B cell (primary cell): ENCODE results near the gene KRT80. TPM values are rescaled to one million over a fixed set of nuclear protein-coding genes. Genes with fewer than 3 reads are reported as not detected.

Experiments used
- ATAC-seq: fragments of 200-7000 bp; cut with Tn5 transposase; one replicate; pipeline ENCODE4 v1.10.0; 2021; ENCODE audit warnings: low read depth, mild to moderate bottlenecking, moderate number of reproducible peaks, moderate library complexity
- CTCF ChIA-PET: fragments of 350-600 bp; sonication (Branson Sonifier 250); formaldehyde crosslinking; loops from one replicate; lab custom pipeline; 2021; ENCODE audit warnings: antibody characterized with exemption, inconsistent platforms; lab: Charles Lee
- POLR2A ChIA-PET: fragments of 350-600 bp; sonication (Branson Sonifier 250); formaldehyde crosslinking; loops from one replicate; lab custom pipeline; 2021; ENCODE audit warnings: antibody characterized with exemption; lab: Charles Lee
- DNase-seq: peaks from one replicate; pipeline ENCODE4 v3.0.0; 2013
- H2AFZ ChIP-seq: 2 replicates; pipeline ENCODE4 v1.6.1; 2012; ENCODE audit warnings: mild to moderate bottlenecking, low read depth, low read length; ENCODE audit not compliant: insufficient read depth, poor library complexity, severe bottlenecking
- H3K27ac ChIP-seq, 2 donors: 1 replicate in 1 of 2; 2 replicates in 1 of 2; pipeline ENCODE4 v1.5.1; 2012 to 2013; ENCODE audit warnings: low read length in 2 of 2, mild to moderate bottlenecking in 2 of 2, moderate library complexity in 1 of 2
- H3K27me3 ChIP-seq, 4 experiments: fragments of 200-600 bp in 1 of 4; sonication (generic) in 1 of 4; replicated peaks in 1 of 4; 1 replicate in 2 of 4; 2 replicates in 2 of 4; pipeline versions ENCODE4 v1.6.1 to v1.7.0; 2013 to 2016; ENCODE audit warnings: low read length in 3 of 4, mild to moderate bottlenecking in 2 of 4, mixed read lengths in 1 of 4, moderate library complexity in 1 of 4; ENCODE audit not compliant: insufficient read depth in 4 of 4, control insufficient read depth in 3 of 4; ENCODE audit errors: control extremely low read depth in 1 of 4
- H3K36me3 ChIP-seq, 2 experiments: replicated peaks in 1 of 2; 1 replicate in 1 of 2; 2 replicates in 1 of 2; pipeline versions ENCODE4 v1.6.1 to v1.7.1; 2013; ENCODE audit warnings: low read length in 1 of 2; ENCODE audit not compliant: insufficient read depth in 2 of 2, control insufficient read depth in 1 of 2; ENCODE audit errors: control extremely low read depth in 1 of 2, extremely low read depth in 1 of 2
- H3K4me1 ChIP-seq, 2 donors: fragments of 200-600 bp in 1 of 2; sonication (generic) in 1 of 2; 1 replicate in 1 of 2; 2 replicates in 1 of 2; pipeline versions ENCODE4 v1.5.1 to v1.6.1; 2013 to 2017; ENCODE audit warnings: low read length in 2 of 2; ENCODE audit not compliant: control insufficient read depth in 2 of 2, insufficient read depth in 2 of 2
- H3K4me2 ChIP-seq: replicated peaks from 2 replicates; pipeline ENCODE3; 2012; ENCODE audit warnings: mild to moderate bottlenecking, low read depth, low read length; ENCODE audit not compliant: poor library complexity, severe bottlenecking
- H3K4me3 ChIP-seq, 5 experiments: fragments of 200-600 bp in 1 of 5; sonication (generic) in 1 of 5; 1 replicate in 3 of 5; 2 replicates in 2 of 5; pipeline versions ENCODE4 v1.5.1 to v1.7.0; 2011 to 2016; ENCODE audit warnings: low read length in 4 of 5, mild to moderate bottlenecking in 4 of 5, low read depth in 2 of 5, control low read depth in 1 of 5, moderate library complexity in 1 of 5; ENCODE audit not compliant: insufficient read depth in 1 of 5; ENCODE audit errors: control extremely low read depth in 1 of 5, extremely low read depth in 1 of 5
- H3K79me2 ChIP-seq: fragments of 200-600 bp; sonication (generic); one replicate; pipeline ENCODE4 v1.6.0; 2016; ENCODE audit warnings: low read length; ENCODE audit not compliant: control insufficient read depth, insufficient read depth
- H3K9ac ChIP-seq: fragments of 200-600 bp; sonication (generic); 2 replicates; pipeline ENCODE4 v1.6.1; 2017; ENCODE audit warnings: mild to moderate bottlenecking, low read length, moderate library complexity
- H3K9me3 ChIP-seq, 3 donors: one replicate each; pipeline versions ENCODE4 v1.6.1 to v1.7.1; 2013; ENCODE audit warnings: low read length in 2 of 3; ENCODE audit not compliant: control insufficient read depth in 2 of 3, insufficient read depth in 1 of 3; ENCODE audit errors: control extremely low read depth in 1 of 3
- H4K20me1 ChIP-seq: 2 replicates; pipeline ENCODE4 v1.6.0; 2012; ENCODE audit warnings: mild to moderate bottlenecking, low read length; ENCODE audit not compliant: insufficient read depth, control insufficient read depth, poor library complexity, severe bottlenecking
- H3K27ac Mint-ChIP-seq: one replicate; pipeline ENCODE4 v1.8.0; 2021; ENCODE audit warnings: mixed read lengths
- H3K27me3 Mint-ChIP-seq: one replicate; pipeline ENCODE4 v1.8.0; 2021; ENCODE audit warnings: mixed read lengths
- H3K4me1 Mint-ChIP-seq: one replicate; pipeline ENCODE4 v1.8.0; 2021; ENCODE audit warnings: mixed read lengths
- H3K4me3 Mint-ChIP-seq: one replicate; pipeline ENCODE4 v1.8.0; 2021; ENCODE audit warnings: mixed read lengths
- H3K9me3 Mint-ChIP-seq: one replicate; pipeline ENCODE4 v1.8.0; 2022; ENCODE audit warnings: mixed read lengths; ENCODE audit not compliant: insufficient read depth
- CTCF ChIP-seq: fragments of 200-600 bp; IDR thresholded peaks from one replicate; pipeline ENCODE4 v1.8.0; 2022; ENCODE audit warnings: antibody characterized with exemption, mild to moderate bottlenecking
- EZH2 ChIP-seq: IDR thresholded peaks from 2 replicates; pipeline ENCODE4 v1.6.1; 2012; ENCODE audit warnings: borderline replicate concordance, low read depth, mild to moderate bottlenecking, moderate library complexity, low read length; ENCODE audit not compliant: insufficient read depth, poor library complexity, severe bottlenecking
- WGBS: methylation state at CpG from one replicate; pipeline ENCODE4 v1.1.5; 2013; ENCODE audit warnings: missing lambda C conversion rate; ENCODE audit not compliant: insufficient coverage; 5-methylcytosine and 5-hydroxymethylcytosine counted together
- intact Hi-C: fragments of 100-400 bp; cut with micrococcal nuclease; formaldehyde crosslinking; loops from one replicate; pipeline ENCODE4 v1.10.0; 2022
- polyA plus RNA-seq: library from polyadenylated mRNA; depleted of rRNA; stranded (reverse); fragments of >200 nt; gene quantifications from 2 replicates; pipeline ENCODE4 v1.2.3, GENCODE V29; 2012
- total RNA-seq, 2 donors: library from RNA; stranded (reverse); fragments of 120-200 nt in 1 of 2; gene quantifications; 1 replicate in 1 of 2; 2 replicates in 1 of 2; pipeline versions ENCODE4 v1.2.3 to v1.2.4, GENCODE V29; 2013 to 2022

Gene KRT80
- total and polyA plus RNA-seq, 2 donors (not counting 1 experiment from before 2014, with no cell fraction given), result not detected

DNA sequence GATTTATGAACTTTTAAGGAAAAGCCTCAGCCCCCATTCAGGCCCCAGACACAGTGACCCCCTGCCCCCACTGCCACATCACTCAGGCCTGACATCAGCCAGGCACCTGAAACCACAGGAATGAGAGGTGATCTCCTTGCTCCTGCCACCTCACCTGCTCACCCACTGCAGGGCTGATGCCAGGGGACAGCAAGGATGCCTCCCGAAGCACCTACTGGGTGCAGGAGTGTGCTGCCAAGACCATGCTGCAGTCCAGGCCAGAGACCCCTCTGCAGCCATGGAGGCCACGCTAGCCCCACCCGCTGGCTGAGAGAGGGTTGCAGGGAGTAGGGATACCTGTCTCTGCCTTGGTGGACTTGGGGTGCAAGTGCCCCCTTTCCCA is 22.6 kb upstream of the KRT80 start:
- no peak for TF ChIP-seq CTCF
- TF ChIP-seq EZH2, result no peak

GRCh38 chr12:52213564-52214420 is 22.0 kb upstream of the KRT80 start:
- no peaks in the 10 kb centered on the region for H4K20me1 ChIP-seq
- H3K4me2 ChIP-seq, result no peak overlapping the region
- peaks cover 46% of the 10 kb centered on the region for H3K27me3 Mint-ChIP-seq
- H3K4me3 Mint-ChIP-seq, result no peak overlapping the region
- DNase-seq, result peak; percentile 35
- no peaks in the 10 kb centered on the region for H3K4me1 Mint-ChIP-seq
- intact Hi-C loops, result no loop called here
- ATAC-seq, result no peak
- peaks cover 0 to 3% (median 0%) of the 10 kb centered on the region in 4 experiments for H3K27me3 ChIP-seq
- H3K36me3 ChIP-seq, result no peaks in the 10 kb centered on the region
- TF ChIP-seq CTCF (peak; percentile 64), EZH2 (no peak)
- 39% methylated on average over 13 of the region's 13 CpGs for WGBS
- H3K27ac ChIP-seq, result no peak overlapping the region
- no peak overlapping the region for H3K9ac ChIP-seq
- CTCF ChIA-PET, result interaction anchor here (1.3 kb wide), 1 partner anchor 8 kb away, joined by 3 read pairs; no protein-coding TSS in a partner anchor
- no peak overlapping the region for H3K4me3 ChIP-seq
- no peaks in the 10 kb centered on the region for H3K4me1 ChIP-seq
- no peak overlapping the region for H2AFZ ChIP-seq
- H3K79me2 ChIP-seq, result no peaks in the 10 kb centered on the region
- no peaks in the 10 kb centered on the region for H3K9me3 Mint-ChIP-seq
- H3K9me3 ChIP-seq, result no peaks in the 10 kb centered on the region
- no peak overlapping the region for H3K27ac Mint-ChIP-seq
- POLR2A ChIA-PET, result no interaction called here

More for the DNA sequence above, 22.6 kb upstream of the KRT80 start:
- no peak for ATAC-seq
- Mint-ChIP-seq H3K27me3 (peaks cover 48% of the 10 kb centered on the region), H3K4me3 (no peak overlapping the region), H3K9me3 (no peaks in the 10 kb centered on the region), H3K4me1 (no peaks in the 10 kb centered on the region), H3K27ac (no peak overlapping the region)
- H3K4me3 ChIP-seq, result no peak overlapping the region
- DNase-seq, result no peak
- H4K20me1 ChIP-seq, result no peaks in the 10 kb centered on the region
- no peaks in the 10 kb centered on the region for H3K9me3 ChIP-seq
- CTCF ChIA-PET, result no interaction called here
- no peak overlapping the region for H3K4me2 ChIP-seq
- H3K9ac ChIP-seq, result no peak overlapping the region
- H3K36me3 ChIP-seq, result no peaks in the 10 kb centered on the region
- no peak overlapping the region for H2AFZ ChIP-seq
- H3K27me3 ChIP-seq, result peaks cover 0 to 3% (median under 1%) of the 10 kb centered on the region in 4 experiments
- 46% methylated on average over 3 of the region's 3 CpGs for WGBS
- no peak overlapping the region for H3K27ac ChIP-seq
- no peaks in the 10 kb centered on the region for H3K4me1 ChIP-seq
- H3K79me2 ChIP-seq, result no peaks in the 10 kb centered on the region
- intact Hi-C loops, result no loop called here
- POLR2A ChIA-PET, result no interaction called here
